ENCODE results near the gene SNORC.

Gene SNORC

GRCh38 chr2:232883116-232883721 is 13.2 kb downstream of the SNORC start:
- no peak for DNase-seq

- DNase-seq = no peak
Observed at GRCh38 chr2:232884001-232884421, 13.9 kb downstream of the SNORC start.

DNA sequence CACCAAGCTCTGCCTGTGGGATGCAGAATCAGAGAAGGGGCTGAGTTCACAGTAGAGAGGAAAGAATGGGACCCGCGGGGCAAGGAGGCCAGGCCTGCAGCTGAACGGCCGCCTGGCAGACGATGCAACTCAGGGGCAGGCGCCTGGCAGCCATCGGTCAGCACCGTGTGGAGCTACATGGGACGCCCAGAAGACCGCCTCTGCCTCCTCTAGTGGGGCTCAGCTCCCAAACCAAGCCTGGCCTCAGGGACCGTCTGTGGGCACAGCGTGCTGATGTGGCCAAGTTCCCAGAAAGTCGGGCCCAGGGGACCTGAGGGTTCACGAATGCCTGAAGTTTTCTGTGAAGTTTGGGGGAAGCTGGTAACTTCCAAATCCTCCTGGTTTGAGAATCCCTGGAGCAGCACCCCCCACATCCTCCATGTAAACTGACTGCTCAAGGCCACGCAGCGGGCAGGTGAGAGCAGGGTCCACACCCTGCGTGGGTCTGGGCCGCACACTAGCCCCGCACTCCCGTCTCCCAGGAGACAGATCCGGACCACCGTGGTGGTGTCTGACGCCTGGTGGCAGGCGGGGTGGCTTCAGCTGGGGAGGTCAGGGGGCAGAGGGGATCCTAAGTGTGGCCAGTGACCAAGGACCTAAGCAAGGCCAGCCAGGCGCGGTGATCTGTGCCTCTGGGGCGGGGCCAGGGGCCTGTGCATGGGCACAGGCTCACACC is 14.6 kb downstream of the SNORC start:
- DNase-seq = no peak

DNA sequence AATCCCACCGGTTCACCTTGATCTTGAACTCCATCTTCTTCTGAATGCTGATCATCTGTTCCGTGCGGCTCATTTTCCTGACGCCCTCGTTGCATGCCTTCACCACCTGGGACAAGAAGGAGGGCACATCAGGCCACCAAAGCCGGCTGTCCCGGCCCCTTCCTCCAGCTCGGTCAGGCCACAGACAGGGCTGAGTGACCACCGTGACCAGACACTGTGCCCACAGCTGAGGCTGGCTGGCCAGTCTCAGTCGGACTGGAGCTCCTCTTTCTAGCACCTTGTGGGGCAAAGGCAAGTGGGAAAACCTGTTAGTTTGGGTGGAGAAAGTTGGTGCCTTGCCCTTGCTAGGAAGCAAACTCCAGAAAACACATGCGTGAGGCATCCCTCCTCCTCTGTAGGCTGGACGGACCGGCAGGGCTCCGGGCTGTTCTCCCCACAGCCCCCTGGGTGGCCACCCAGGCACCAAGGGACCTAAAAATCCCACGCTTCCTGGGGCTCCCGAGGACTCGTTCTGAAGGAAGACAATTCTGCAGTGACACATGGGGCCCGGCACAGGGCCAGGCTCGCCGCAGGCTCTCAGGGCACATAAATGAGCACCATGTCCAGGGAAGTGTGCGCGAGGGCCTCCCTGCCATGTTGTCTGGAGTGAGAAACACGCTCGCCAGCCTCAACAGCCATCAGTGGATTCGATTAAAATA is 15.3 kb downstream of the SNORC start:
- no peak for DNase-seq

DNA sequence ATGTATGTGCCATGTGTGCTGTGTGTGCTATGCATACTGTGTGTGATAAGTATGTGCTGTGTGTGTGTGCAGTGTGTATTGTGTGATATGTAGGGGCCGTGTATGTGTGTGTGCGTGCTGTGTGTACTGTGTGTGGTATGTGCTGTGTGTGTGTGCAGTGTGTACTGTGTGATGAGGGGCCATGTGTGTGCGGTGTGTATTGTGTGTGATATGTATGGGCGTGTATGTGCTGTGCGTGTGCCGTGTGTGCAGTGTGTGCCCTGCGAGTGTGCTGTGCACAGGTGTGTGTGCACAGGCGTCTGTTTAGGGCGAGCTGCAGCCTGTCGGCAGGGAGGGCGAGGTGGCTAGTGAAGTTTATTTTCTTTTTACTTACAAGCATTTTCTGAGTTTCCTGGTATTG is 16.1 kb downstream of the SNORC start:
- no peak for DNase-seq

DNA sequence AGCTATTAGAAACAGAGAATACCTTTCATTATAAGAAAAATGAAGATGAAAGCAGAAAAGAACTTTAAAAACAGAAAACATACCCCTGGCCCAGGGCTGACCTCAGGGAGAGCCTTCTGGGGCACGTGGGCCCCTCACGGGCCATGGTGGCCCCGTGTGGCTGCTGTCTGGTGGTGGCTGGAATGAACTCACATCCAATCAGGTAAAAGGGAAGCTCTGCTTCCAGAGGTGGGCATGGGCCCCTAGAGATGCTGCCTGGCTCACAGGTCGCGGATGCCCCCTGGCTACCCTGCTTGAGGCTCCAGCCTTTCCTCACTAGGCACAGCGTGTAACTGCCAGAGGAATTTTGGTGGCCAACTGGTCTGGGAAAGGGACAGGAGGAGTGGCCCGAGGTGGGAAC is 16.6 kb downstream of the SNORC start:
- peak; percentile 13 for DNase-seq

DNA sequence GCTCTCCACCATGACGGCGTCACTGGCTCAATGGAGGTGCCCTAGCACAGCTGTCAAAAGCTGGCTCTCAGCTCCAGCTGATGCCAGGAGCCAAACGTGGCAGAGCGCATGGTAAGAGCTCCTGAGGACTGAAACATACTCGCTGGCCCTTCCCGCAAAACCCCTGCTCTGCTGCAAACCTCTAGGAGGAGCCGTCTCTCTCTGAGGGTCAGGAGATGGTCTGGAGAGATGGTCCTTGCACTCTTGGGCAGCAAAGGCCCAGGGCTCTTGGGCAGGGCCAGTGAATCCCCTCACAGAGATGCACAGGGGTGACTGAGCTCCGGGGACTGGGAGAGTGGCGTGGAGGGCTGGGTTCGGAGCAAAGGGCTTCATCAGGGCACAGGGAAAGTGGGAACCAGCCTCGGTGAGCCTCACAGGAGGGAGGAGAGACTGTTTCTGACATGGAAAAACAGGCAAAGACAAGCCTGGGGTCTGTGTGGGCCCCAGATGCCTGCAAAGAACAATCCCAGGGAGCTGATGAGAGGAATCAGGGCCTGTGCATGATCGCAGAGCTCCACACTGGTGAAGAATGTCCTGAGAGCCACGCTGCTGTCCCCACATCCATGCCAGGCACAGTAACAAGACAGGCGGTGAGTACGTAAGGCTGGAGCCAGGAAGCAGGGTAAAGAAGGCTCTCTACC is 17.2 kb downstream of the SNORC start:
- DNase-seq = peak; percentile 33

GRCh38 chr2:232888099-232888836 is 18.2 kb downstream of the SNORC start:
- DNase-seq = no peak

GRCh38 chr2:232888839-232889529 is 18.9 kb downstream of the SNORC start:
- DNase-seq = no peak

GRCh38 chr2:232889876-232890401 is 19.9 kb downstream of the SNORC start:
- DNase-seq = no peak

DNA sequence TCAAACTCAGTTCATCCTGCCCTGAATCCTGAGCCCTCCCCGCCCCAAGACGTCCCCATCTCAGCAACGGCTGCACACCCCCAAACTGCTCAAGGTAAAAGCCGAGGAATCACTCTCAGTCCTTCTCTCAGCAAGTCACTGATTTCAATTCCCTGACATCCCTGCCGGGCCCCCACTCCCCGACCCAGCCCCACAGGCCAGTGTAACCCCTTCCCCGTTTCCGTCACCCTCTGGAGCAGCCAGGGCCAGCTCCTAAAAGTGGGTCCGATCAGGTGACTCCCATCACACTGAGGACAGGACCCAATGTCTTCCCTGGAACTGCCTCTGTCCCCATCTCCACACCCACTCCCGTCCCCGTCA is 20.5 kb downstream of the SNORC start:
- peak; percentile 43 for DNase-seq

DNA sequence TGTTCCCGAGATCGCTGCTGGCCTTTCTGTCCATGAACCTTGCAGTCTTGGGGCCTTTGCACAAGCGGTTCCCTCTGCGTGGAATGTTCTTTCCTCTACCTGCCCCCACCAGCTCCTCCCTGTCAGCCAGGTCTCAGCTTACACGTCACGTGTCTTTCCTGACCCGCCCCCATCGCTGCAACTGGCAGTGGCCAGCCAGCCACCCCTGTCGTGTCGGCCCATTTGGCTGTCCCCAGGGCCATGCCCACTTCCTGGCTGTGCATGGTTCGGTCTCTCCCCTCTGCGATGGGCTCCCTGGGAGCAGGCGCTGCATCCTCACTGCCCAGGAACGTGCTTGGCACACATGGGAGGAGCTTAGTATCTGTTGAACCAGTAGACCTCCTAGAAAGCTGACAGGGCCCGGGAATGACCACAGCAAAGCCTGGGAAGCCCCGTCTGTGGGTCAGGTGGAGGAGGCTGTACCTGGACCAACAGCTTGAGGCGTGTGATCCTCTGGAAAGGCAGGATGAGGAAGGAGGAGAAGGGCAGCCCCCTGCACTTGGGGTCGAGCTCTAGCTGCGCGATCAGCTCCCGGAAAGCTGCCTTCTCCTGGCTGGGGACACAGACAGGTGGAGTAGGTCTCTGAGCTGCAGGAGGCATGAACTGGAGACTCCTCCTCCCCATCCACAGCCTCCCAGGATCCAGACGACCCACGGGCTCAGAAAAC is 21.0 kb downstream of the SNORC start:
- peak; percentile 53 for DNase-seq

DNA sequence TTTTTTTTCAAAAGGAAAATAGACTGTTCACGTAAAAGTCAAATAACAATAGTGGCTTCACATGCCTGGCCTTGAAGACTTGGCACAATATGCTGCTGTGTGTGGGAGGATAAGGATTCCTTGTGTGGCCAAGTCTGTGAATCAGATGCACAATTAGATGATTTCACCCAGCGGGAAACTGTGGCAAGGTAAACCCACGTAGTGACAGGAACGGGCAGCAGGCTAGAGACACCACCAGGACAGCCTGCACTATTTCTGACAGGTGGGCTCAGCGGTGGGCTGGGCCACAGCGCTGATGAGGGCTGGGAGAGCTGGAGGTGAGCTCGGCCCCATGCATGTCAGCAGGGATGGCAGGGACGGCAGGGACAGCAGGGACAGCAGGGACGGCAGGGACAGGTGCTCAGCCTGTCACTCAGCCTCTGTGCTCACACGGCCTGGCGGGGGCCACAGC is 21.6 kb downstream of the SNORC start:
- no peak for DNase-seq

- DNase-seq = no peak
Observed at GRCh38 chr2:232892221-232892620, 22.2 kb downstream of the SNORC start.

- no peak for DNase-seq
Observed at GRCh38 chr2:232892843-232893242, 22.8 kb downstream of the SNORC start.

DNA sequence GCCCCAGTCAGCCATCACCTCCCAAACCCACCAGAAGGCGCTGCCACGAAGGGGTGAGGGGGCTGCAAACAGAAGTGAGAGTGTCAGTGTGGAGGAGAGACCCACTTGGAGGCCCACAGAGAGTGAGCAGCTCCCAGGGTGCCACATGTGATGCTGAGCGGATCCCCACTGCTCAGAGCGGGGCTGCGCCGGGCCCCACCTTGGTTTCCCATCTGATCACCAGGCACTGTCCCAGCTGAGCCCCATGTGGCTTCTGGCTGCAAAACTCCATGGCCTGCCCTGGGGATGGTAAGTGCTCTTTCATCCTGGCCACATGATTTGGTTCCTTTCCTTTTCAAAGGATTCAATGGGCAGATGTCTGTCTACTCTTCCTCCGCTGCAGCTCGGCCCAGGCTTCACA is 23.8 kb downstream of the SNORC start:
- DNase-seq = no peak

GRCh38 chr2:232894251-232894650 is 24.2 kb downstream of the SNORC start:
- DNase-seq = no peak

GRCh38 chr2:232894746-232895145 is 24.7 kb downstream of the SNORC start:
- DNase-seq = peak; percentile 46

DNA sequence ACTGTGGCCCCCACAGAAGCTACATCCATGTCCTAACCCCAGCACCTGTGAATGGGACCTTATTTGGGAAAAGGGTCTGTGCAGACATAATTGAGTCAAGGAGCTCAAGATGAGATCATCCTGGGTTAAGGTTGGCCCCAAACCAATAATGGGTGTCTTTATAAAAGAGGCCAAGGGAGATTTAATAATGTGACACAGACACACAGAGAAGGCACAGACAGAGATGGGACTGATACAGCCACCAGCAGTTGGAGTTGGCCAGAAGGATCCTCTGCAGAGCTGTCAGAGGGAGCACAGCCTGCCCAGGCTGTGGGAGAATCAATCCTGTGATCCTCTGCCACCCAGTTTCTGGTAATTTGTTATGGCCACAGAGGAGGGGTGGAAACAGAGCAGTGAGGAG is 26.0 kb downstream of the SNORC start:
- DNase-seq = no peak

DNA sequence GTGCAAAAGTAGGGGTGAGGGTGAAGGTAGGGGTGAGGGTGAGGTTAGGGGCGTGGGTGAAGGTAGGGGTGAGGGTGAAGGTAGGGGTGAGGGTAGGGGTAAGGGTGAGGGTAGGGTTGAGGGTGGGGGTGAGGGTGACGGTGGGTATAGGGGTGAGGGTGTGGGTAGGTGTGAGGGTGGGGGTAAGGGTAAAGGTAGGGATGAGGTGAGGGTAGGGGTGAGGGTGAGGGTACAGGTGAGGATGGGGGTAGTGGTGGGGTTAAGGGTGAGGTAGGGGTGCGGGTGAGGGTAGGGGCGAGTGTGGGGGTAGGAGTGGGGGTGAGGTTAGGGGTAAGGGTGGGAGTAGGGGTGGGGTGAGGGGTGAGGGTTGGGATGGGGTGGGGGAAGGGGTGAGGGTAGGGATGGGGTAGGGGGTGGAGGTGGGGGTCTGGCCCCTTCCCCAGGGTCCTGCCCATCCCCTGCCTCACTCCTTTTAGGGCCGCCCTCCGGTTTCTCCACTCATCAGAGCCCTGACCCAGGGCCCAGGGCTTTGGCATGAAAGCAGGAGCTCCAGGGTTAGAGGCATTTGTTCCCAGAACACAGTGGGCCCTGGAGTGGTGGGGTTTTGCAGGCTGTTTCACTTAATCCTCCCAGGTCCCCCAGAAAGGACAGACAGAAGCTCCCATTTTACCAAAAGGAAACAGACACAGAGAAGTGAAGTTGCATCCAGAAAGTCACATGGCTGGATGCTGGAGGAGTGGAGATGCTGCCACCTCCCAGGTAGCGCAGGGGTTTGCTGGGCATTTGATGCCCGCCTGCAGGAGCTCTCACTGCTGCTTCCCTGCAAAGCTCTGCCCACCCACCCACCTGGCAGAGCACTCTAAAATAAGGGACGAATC is 26.9 kb downstream of the SNORC start:
- DNase-seq = peak; percentile 46

All from activated CD8-positive, alpha-beta memory T cell treated with anti-CD3 and anti-CD28 coated beads for 24 hours (primary cell).